NCI-H345 treated with DMSO at 0.1 percent for 48 hours (cell line): ENCODE data around the gene CCDC24.

Experiments
- DNase-seq: peaks from one replicate; lab custom pipeline; 2025; ENCODE audit not compliant: unreplicated experiment; lab: John Stamatoyannopoulos, UW

Gene CCDC24

DNA sequence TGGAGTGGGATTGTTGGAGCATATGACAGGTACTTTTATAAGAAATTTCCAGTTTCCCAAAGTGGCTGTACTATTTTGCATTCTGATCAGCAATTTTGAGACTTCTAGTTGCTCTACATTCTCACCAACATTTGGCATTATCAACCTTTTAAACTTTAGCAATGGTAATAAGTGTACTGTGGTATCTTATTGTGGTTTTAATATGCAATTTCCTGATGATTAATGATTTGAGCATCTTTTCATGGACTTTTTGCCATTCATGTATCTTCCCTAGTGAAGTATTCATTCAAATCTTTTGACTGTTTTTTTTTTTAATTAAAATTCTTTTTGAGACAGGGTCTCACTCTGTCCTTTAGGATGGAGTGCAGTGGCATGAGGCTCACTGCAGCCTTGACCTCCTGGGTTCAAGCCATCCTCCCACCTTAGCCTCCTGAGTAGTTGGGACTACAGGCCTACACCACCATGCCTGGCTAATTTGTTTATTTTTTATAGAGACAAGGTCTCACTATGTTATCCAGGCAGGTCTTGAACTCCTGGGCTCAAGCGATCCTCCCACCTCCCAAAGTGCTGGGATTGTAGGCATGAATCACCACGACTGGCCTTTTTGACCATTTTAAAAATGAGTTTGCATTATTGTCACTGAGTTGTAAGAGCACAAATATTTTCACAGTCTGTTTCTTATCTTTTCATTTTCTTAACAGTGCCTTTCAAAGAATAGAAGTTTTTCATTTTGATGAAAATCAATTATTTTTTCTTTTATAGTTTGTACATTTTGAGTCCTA lies 47.7 kb downstream of the CCDC24 start:
- DNase-seq: no peak

DNA sequence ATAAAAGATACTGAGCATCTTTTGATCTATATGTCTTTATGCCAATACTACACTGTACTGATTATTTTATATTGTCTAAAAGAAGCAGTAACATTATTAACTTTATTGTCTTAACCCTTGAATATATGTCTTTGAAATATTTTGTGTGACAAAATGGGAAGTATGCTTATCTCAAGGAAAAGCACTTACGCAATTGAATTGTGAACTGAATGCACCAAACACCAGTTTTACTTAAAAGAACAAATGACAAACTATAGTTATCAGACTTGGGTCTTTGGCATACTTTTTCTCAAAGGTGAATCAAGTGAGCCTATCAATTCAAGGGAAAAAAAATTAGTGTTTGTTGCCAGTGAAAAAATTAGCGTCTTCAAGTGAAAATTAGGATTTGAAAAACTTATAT lies 49.0 kb downstream of the CCDC24 start:
- DNase-seq: no peak

- no peak for DNase-seq
These were observed 49.4 kb downstream of the CCDC24 start for GRCh38 chr1:44040846-44041245.

- DNase-seq: no peak
These were observed 52.0 kb downstream of the CCDC24 start for GRCh38 chr1:44043176-44044070.

- DNase-seq: no peak
These were observed 52.8 kb downstream of the CCDC24 start for GRCh38 chr1:44044071-44044801.

GRCh38 chr1:44045064-44045463 lies 53.7 kb downstream of the CCDC24 start:
- no peak for DNase-seq
